Stimulated activated naive CD8-positive, alpha-beta T cell treated with anti-CD3 and anti-CD28 coated beads, Interleukin-15, Interleukin-2, amounts not matched to agents 100 U/mL and 50 U/mL, for 24 hours (primary cell): ENCODE measurements around the gene SLC9A8.
A peak's percentile ranks its signal among the peaks of the same experiment; 100 is the strongest.

Source experiments
- ATAC-seq: fragments of 150-1000 bp; cut with Tn5 transposase; one replicate; pipeline ENCODE4 v1.10.0; 2021
- DNase-seq: peaks from one replicate; pipeline ENCODE4 v3.0.0; 2021

SLC9A8 gene

GRCh38 chr20:49786668-49787370 is 25.8 kb upstream of the SLC9A8 start:
- no peak for DNase-seq
- ATAC-seq = no peak

DNA sequence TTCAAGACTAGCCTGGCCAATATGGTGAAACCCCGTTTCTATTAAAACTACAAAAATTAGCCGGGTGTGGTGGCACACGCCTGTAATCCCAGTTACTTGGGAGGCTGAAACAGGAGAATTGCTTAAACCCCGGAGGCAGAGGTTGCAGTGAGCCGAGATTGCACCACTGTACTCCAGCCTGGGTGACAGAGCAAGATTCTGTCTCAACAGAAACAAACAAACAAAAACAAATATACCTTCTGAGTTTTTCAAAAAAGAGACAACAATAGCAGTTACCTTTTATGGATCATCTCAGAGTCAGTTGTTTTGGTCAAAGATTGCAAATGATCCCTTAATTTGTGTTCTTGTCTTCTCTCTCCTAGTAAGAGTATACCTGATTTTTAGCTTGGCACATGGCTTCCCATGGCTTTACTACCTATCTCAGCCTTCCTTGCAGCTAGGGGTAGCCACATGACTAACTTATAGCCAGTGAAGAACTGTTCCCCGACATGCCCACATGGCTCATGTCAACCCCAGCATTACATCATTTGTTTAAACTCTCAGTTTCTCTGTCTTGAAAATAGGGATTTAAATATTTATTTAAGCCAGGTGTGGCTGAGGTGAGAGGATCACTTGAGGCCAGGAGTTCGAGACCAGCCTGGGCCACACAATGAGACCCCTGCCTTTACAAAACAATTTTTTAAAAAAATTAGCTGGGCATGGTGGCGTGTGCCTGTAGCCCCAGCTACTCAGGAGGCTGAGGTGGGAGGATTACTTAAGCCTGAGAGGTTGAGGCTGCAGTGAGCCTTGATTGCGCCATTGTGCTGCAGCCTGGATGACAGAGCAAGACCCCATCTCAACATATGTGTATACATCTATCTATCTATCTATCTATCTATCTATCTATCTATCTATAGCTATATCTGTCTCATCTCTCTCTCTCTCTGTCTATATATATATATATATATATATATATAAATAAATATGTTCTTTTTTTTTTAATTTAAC is 25.0 kb upstream of the SLC9A8 start:
- DNase-seq (no peak), ATAC-seq (no peak)

DNA sequence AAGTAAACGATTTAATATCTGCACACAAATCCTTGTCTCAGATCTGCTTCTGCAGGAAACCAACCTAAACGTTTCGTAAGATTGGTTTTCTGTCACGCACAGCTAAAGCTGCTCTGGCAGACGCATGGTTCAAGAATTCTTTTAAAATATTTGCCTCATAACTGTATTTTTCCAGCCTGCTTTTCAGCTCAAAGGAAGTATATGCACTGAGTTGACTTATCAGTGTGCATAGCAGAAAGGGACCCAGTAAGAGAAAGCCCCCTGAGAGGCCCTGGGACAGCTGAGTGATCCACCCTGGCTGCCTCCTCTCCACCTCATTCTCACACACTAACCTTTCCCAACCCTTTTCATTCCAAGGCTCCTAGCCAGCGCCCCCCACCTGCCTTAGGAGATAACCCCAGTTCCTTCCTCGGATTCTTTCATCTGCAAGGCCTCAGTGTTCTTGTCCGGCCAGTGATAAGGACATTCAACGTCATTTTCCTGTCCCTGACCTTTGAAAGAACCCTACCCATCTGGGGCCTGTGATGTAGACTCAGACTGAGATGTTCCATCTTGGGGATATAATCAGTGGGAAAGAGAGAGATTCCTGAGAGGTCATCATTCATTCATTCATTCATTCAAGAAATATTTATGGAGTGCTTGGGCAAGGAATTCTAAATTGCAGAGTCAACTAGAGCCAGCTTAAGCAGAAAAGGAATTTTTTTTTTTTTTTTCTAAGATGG is 22.4 kb upstream of the SLC9A8 start:
- DNase-seq (no peak), ATAC-seq (no peak)

DNA sequence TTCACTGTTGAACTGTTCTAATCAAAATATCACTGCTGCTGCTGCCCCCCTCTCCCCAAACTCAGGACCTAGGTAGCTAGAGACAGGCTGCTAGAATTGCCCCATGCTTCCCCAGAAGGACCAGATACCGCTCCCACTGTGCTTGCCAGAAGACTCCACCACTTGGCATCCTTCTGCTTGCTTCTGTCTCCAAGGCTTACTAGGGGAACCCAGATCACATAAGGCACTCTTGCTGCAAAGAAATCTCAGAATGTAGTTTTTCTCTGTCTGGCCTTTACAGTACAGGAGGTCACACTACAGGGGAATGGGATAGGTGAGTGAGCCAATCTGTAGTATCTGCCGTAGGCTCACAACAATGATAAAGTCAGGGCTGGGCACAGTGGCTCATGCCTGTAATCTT is 21.5 kb upstream of the SLC9A8 start:
- ATAC-seq (no peak), DNase-seq (no peak)

GRCh38 chr20:49792006-49792405 is 20.6 kb upstream of the SLC9A8 start:
- ATAC-seq (no peak), DNase-seq (no peak)

DNA sequence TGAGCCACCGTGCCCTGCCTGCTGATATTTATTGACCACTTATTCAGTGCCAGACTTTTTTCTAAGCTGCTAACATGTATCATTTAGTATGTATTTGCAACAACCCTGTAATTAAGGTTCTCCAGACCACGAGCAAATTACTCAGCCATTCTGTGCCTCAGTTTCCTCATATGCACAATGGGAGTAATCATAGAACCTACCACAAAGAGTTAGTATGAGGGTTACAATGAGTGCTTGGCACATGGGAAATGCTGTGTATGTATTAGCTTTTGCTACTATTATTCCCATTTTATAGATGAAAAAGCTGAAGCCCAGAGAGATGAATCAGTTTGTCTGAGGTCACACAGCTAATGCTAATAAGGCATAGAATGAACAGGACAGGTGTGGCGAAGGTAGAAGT is 20.0 kb upstream of the SLC9A8 start:
- ATAC-seq (no peak), DNase-seq (no peak)

GRCh38 chr20:49794336-49795134 is 18.1 kb upstream of the SLC9A8 start:
- ATAC-seq = peak; percentile 63

GRCh38 chr20:49795135-49795424 is 17.5 kb upstream of the SLC9A8 start:
- DNase-seq (no peak), ATAC-seq (no peak)

More at GRCh38 chr20:49794336-49795134, 18.1 kb upstream of the SLC9A8 start:
- DNase-seq = no peak

- ATAC-seq (no peak), DNase-seq (no peak)
These were observed 15.9 kb upstream of the SLC9A8 start for GRCh38 chr20:49796600-49797343.

DNA sequence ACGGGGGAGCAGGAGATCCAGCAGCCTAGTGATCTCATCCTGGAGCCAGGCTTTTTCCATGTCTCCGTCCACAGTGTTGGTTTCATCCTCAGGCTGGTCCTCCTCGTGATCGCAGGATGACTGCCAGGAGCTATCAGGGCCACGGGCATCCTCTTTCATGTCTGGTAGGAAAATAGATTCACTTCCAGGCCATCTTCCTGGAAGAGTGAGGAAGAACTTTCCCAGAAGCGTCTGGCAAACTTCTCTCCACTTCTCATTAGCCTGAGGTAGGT is 15.3 kb upstream of the SLC9A8 start:
- DNase-seq (no peak), ATAC-seq (no peak)

- DNase-seq (no peak), ATAC-seq (no peak)
These were observed 13.9 kb upstream of the SLC9A8 start for GRCh38 chr20:49798718-49799117.

DNA sequence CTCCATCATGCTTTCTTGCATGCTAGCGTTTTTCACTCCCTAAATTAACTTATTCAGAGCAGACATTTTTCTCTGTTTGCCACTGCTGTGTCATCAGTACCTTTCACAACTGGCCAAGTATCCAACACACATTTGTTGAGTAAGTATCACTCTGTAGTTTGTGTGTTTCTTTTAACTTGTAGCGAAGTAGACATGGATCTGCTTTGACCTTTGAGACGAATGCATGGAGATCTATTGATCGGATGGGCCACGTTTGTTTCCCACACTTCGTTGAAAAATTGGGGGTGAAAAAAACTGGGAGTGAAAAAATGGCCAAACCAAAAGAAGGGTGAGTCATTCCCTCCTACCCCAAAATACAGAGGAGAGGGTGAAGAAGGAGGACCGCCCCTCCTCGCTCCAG is 12.9 kb upstream of the SLC9A8 start:
- ATAC-seq (no peak), DNase-seq (no peak)

GRCh38 chr20:49803418-49803817 is 9.2 kb upstream of the SLC9A8 start:
- DNase-seq = no peak
- no peak for ATAC-seq

- ATAC-seq (no peak), DNase-seq (no peak)
These were observed 8.3 kb upstream of the SLC9A8 start for GRCh38 chr20:49804364-49804763.

GRCh38 chr20:49805224-49805876 is 7.3 kb upstream of the SLC9A8 start:
- DNase-seq (peak; percentile 50), ATAC-seq (peak; percentile 88)

DNA sequence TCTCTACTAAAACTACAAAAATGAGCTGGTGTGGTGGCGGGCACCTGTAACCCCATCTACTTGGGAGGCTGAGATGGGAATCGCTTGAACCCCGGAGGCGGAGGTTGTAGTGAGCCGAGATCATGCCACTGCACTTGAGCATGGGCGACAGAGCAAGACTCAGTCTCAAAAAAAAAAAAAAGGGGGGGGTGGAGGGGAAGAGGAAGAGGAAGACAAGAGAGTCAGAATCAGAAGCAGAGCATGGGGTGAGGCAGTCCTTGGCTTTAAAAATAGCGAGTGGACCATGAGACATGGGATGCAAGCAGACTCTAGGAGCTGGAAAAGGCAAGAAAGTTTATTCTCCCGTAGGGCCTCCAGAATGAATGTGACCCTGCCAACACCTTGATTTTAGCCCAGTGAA is 3.9 kb upstream of the SLC9A8 start:
- DNase-seq (no peak), ATAC-seq (no peak)

- DNase-seq (no peak), ATAC-seq (no peak)
These were observed 2.7 kb upstream of the SLC9A8 start for GRCh38 chr20:49809803-49810359.

- ATAC-seq (no peak), DNase-seq (no peak)
These were observed 2.0 kb upstream of the SLC9A8 start for GRCh38 chr20:49810491-49811190.

- no peak for DNase-seq
- no peak for ATAC-seq
These were observed 662 bp upstream of the SLC9A8 start for GRCh38 chr20:49811825-49812506.
